Activated naive CD4-positive, alpha-beta T cell treated with anti-CD3 and anti-CD28 coated beads, Interleukin-2, amount 10 ng/mL, durations not matched to agents 7 days and 5 days (primary cell): Measurements from ENCODE around the gene EML4.

ENCODE experiments used
- CTCF ChIA-PET: fragments of 350-600 bp; sonication (Branson Sonifier 250); formaldehyde crosslinking; loops from one replicate; lab custom pipeline; 2021; ENCODE audit warnings: antibody characterized with exemption; lab: Charles Lee
- DNase-seq: peaks from one replicate; pipeline ENCODE4 v3.0.0-alpha.2; 2020
- H3K27ac Mint-ChIP-seq: one replicate; pipeline ENCODE4 v1.8.0; 2021; ENCODE audit warnings: mild to moderate bottlenecking, moderate library complexity, mixed read lengths
- H3K27me3 Mint-ChIP-seq: one replicate; pipeline ENCODE4 v1.8.0; 2021; ENCODE audit warnings: mild to moderate bottlenecking, mixed read lengths
- H3K36me3 Mint-ChIP-seq: one replicate; pipeline ENCODE4 v1.8.0; 2021; ENCODE audit warnings: mixed read lengths
- H3K4me1 Mint-ChIP-seq: one replicate; pipeline ENCODE4 v1.8.0; 2021; ENCODE audit warnings: mixed read lengths
- H3K4me3 Mint-ChIP-seq: one replicate; pipeline ENCODE4 v1.8.0; 2021; ENCODE audit warnings: mild to moderate bottlenecking, moderate library complexity, mixed read lengths
- H3K9me3 Mint-ChIP-seq: one replicate; pipeline ENCODE4 v1.8.0; 2021; ENCODE audit warnings: mixed read lengths

Gene EML4

DNA sequence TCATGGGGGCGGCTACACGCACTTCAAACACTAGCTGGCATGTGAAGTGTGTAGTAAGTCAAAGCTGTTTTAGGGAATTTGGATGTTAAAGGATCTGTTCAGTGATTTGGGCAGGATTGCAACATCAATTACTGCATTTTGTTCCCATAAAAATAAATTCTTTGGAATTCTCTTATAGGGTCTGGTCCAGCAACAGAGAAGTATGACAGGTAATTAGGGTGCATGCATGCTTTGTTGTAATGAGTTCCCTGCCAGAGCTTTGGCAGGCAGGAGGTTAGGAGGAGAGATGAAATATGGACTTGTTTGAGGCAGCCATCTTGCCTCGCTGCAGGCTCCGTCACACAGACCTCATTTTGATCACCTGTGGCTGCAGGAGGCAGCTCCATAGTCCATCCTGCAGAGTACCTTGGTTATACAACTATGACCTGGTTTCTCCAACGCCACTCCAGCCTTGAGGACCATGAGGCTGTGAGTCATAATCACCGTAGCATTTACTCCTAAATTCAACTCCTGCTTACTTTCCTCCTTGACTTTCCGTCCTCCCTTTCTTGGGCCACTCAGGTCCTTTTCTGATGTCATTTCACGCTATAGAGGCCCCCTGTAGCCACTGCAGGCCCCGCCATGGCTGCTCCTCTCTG lies 26.5 kb upstream of the EML4 start:
- H3K9me3 Mint-ChIP-seq, result no peaks in the 10 kb centered on the region
- no peak overlapping the region for H3K27ac Mint-ChIP-seq
- no peak for DNase-seq
- peaks cover 53% of the 10 kb centered on the region for H3K4me1 Mint-ChIP-seq
- no peak overlapping the region for H3K4me3 Mint-ChIP-seq
- CTCF ChIA-PET, result interaction anchor here (1.0 to 3.6 kb wide), 6 partner anchors 23 to 56 kb away, joined by 3 to 11 read pairs (median 4); no protein-coding TSS in a partner anchor
- no peaks in the 10 kb centered on the region for H3K27me3 Mint-ChIP-seq
- peaks cover 5% of the 10 kb centered on the region for H3K36me3 Mint-ChIP-seq

- CTCF ChIA-PET, result no interaction called here
- H3K9me3 Mint-ChIP-seq, result peaks cover 4% of the 10 kb centered on the region
Measured at GRCh38 chr2:42147641-42148274, 21.4 kb upstream of the EML4 start.

GRCh38 chr2:42150159-42150558 lies 19.0 kb upstream of the EML4 start:
- Mint-ChIP-seq H3K4me3 (no peak overlapping the region), H3K36me3 (peaks cover 10% of the 10 kb centered on the region), H3K9me3 (peaks cover 4% of the 10 kb centered on the region), H3K27me3 (no peaks in the 10 kb centered on the region), H3K27ac (no peak overlapping the region), H3K4me1 (peaks cover 2% of the 10 kb centered on the region)
- CTCF ChIA-PET, result interaction anchor here (0.6 to 1.2 kb wide), 2 partner anchors 17 to 59 kb away, joined by 3 read pairs; no protein-coding TSS in a partner anchor
- no peak for DNase-seq

More at GRCh38 chr2:42147641-42148274, 21.4 kb upstream of the EML4 start:
- DNase-seq, result no peak
- H3K4me1 Mint-ChIP-seq, result peaks cover 11% of the 10 kb centered on the region
- H3K27ac Mint-ChIP-seq, result no peak overlapping the region
- peaks cover 10% of the 10 kb centered on the region for H3K36me3 Mint-ChIP-seq
- no peaks in the 10 kb centered on the region for H3K27me3 Mint-ChIP-seq
- H3K4me3 Mint-ChIP-seq, result no peak overlapping the region

DNA sequence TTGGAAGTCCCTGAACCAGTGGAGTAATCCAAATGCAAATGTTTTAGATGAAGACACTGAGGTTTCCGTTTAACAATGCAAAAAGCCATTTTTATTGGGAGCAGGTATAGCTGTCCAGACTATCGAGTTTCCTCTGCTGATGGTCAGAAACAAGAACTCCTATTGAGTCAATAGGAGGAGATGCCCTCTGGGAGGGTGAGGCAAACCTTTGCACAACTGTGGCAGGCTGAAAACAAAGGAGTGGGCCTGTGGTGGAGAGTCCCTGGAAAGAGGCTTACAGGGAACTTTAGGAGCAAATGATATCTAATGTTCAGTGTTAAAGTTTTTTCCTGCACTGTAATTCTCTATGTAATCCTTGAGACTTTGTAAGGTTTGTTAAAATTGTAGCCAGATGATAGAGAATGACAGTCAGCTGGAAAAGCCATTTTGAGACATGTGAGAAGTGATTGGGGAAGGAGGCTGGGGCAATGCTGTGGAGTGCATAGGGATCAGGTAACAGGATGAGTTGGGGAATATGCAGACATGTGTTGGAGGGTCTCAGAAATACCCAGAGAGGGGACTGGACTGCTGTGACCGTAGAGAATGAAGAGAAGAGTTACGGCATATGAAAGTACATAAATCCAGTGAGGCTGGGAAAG lies 15.1 kb upstream of the EML4 start:
- Mint-ChIP-seq H3K27me3 (no peaks in the 10 kb centered on the region), H3K4me1 (no peaks in the 10 kb centered on the region), H3K4me3 (no peak overlapping the region), H3K36me3 (peaks cover 4% of the 10 kb centered on the region), H3K27ac (no peak overlapping the region), H3K9me3 (no peaks in the 10 kb centered on the region)
- no peak for DNase-seq
- CTCF ChIA-PET, result interaction anchor here (1.0 kb wide), 1 partner anchor 19 kb away, joined by 3 read pairs; no protein-coding TSS in a partner anchor

- peaks cover 4% of the 10 kb centered on the region for H3K27me3 Mint-ChIP-seq
- H3K36me3 Mint-ChIP-seq, result peaks cover 6% of the 10 kb centered on the region
- no peaks in the 10 kb centered on the region for H3K9me3 Mint-ChIP-seq
- no peak overlapping the region for H3K27ac Mint-ChIP-seq
- no peak overlapping the region for H3K4me3 Mint-ChIP-seq
- no peaks in the 10 kb centered on the region for H3K4me1 Mint-ChIP-seq
- DNase-seq, result no peak
- CTCF ChIA-PET, result interaction anchor here (1.2 to 1.3 kb wide), 2 partner anchors 15 to 42 kb away, joined by 3 to 4 read pairs; no protein-coding TSS in a partner anchor
Measured at GRCh38 chr2:42156721-42157120, 12.4 kb upstream of the EML4 start.

DNA sequence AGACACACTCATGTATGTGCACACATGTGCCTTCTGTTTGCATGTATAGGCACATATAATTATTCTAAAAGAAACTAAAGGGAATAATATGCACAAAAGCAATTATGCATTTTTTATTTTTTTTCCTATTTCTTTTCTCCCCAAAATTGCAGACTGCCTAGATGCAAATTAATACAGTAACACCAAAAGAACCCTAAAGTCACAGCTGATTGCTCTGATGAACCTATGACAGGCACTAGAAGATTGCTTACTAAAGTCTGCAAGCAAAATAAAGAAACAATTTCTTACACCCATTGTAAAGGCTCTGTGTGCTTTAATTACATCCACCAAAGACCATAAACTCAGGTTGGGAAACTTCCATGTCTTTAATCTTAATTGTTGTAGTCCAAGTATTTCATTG lies 7.7 kb upstream of the EML4 start:
- Mint-ChIP-seq H3K27ac (no peak overlapping the region), H3K36me3 (peaks cover 10% of the 10 kb centered on the region), H3K4me3 (no peak overlapping the region), H3K4me1 (no peaks in the 10 kb centered on the region), H3K9me3 (no peaks in the 10 kb centered on the region), H3K27me3 (peaks cover 22% of the 10 kb centered on the region)
- no peak for DNase-seq
- CTCF ChIA-PET, result interaction anchor here (0.7 kb wide), 1 partner anchor 226 kb away, joined by 3 read pairs; no protein-coding TSS in a partner anchor

DNA sequence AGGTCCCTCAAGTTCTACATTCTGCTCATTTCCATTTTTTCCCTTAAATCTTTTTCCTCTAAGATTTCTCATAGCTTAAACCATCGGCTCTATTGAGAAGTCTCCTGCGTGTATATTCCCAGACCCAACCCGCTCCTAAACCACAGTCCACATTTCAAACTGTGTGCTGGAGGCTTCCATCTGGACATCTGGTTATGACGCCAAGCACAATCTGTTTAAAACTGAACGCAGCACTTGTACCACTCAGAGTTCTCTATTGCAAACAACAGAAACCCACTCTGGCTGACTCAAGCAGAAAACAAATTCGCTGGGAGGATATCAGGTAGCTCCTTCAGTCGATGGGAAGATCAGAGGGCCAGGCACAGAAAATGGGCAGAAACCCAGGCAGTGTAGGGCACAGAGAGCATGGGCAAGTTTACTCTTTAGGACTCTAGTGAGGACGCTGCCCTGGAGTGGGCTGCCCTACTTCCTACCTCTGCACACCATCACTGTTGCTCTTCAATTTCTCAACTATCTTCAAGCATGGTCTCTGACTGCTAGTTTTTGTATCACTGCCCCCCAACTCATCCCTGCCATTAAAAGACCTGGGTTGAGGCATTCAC lies 5.6 kb upstream of the EML4 start:
- CTCF ChIA-PET, result interaction anchor here (1.1 kb wide), 1 partner anchor 8 kb away, joined by 3 read pairs; no protein-coding TSS in a partner anchor
- peaks cover 22% of the 10 kb centered on the region for H3K27me3 Mint-ChIP-seq
- no peak for DNase-seq
- H3K9me3 Mint-ChIP-seq, result no peaks in the 10 kb centered on the region
- no peak overlapping the region for H3K27ac Mint-ChIP-seq
- peaks cover 10% of the 10 kb centered on the region for H3K36me3 Mint-ChIP-seq
- H3K4me1 Mint-ChIP-seq, result peaks cover 3% of the 10 kb centered on the region
- H3K4me3 Mint-ChIP-seq, result no peak overlapping the region

GRCh38 chr2:42164046-42164445 lies 5.1 kb upstream of the EML4 start:
- peaks cover 10% of the 10 kb centered on the region for H3K36me3 Mint-ChIP-seq

DNA sequence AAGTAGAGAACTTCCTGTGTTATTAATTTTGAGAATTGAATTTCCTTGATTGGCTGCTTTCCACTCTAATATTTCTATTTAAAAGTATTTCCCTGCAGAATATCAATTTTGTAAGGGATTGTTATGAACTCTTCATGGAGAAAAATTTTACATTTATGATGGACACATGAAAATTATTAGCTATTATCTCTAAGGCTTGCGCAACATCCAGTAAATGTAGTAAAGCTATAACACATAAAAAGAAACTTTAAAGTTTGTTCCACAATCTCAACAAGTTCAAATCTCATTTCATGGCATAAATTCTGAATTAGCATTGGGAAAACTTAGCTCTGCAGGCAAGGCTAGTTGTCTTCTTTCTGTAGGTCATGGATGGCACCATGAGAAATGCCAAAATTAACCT lies 4.2 kb upstream of the EML4 start:
- no peak overlapping the region for H3K4me3 Mint-ChIP-seq
- H3K9me3 Mint-ChIP-seq, result no peaks in the 10 kb centered on the region
- H3K36me3 Mint-ChIP-seq, result peaks cover 6% of the 10 kb centered on the region
- CTCF ChIA-PET, result no interaction called here
- no peak for DNase-seq
- no peak overlapping the region for H3K27ac Mint-ChIP-seq
- H3K4me1 Mint-ChIP-seq, result peaks cover 8% of the 10 kb centered on the region
- peaks cover 22% of the 10 kb centered on the region for H3K27me3 Mint-ChIP-seq

More at GRCh38 chr2:42164046-42164445, 5.1 kb upstream of the EML4 start:
- Mint-ChIP-seq H3K27ac (no peak overlapping the region), H3K4me3 (no peak overlapping the region), H3K4me1 (peaks cover 8% of the 10 kb centered on the region), H3K27me3 (peaks cover 22% of the 10 kb centered on the region), H3K9me3 (no peaks in the 10 kb centered on the region)
- no peak for DNase-seq
- CTCF ChIA-PET, result interaction anchor here (1.1 kb wide), 1 partner anchor 9 kb away, joined by 3 read pairs; no protein-coding TSS in a partner anchor

DNA sequence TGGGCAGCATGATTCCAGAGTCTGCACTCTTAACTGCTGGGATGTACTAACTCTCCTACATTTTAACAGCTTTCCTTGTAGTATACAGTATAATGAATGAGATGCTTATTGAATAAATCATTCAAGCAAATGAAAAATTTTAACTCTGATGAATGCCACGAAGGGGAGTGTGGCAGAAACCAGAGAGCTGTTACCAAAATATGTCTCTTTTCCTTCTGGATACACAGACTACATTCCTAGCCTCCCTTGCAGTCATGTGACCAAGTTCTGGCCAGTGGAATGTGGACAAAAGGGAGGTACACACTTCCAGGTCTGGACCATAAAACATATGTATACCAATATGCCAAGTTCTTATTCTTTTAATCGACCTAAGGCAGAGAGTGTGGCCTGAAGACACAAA lies 1.7 kb upstream of the EML4 start:
- no peak overlapping the region for H3K27ac Mint-ChIP-seq
- H3K36me3 Mint-ChIP-seq, result peaks cover 9% of the 10 kb centered on the region
- H3K4me1 Mint-ChIP-seq, result peaks cover 10% of the 10 kb centered on the region
- CTCF ChIA-PET, result interaction anchor here (1.1 to 1.2 kb wide), 3 partner anchors 12 to 56 kb away, joined by 3 to 4 read pairs (median 3); no protein-coding TSS in a partner anchor
- no peak overlapping the region for H3K4me3 Mint-ChIP-seq
- no peaks in the 10 kb centered on the region for H3K9me3 Mint-ChIP-seq
- no peak for DNase-seq
- peaks cover 18% of the 10 kb centered on the region for H3K27me3 Mint-ChIP-seq

- peaks cover 21% of the 10 kb centered on the region for H3K4me1 Mint-ChIP-seq
- peak overlapping the region; percentile 4 for H3K27ac Mint-ChIP-seq
- peaks cover 7% of the 10 kb centered on the region for H3K36me3 Mint-ChIP-seq
- CTCF ChIA-PET, result no interaction called here
- peaks cover 8% of the 10 kb centered on the region for H3K27me3 Mint-ChIP-seq
- no peaks in the 10 kb centered on the region for H3K9me3 Mint-ChIP-seq
- DNase-seq, result no peak
- no peak overlapping the region for H3K4me3 Mint-ChIP-seq
Measured at GRCh38 chr2:42168459-42169099, 574 bp upstream of the EML4 start.

DNA sequence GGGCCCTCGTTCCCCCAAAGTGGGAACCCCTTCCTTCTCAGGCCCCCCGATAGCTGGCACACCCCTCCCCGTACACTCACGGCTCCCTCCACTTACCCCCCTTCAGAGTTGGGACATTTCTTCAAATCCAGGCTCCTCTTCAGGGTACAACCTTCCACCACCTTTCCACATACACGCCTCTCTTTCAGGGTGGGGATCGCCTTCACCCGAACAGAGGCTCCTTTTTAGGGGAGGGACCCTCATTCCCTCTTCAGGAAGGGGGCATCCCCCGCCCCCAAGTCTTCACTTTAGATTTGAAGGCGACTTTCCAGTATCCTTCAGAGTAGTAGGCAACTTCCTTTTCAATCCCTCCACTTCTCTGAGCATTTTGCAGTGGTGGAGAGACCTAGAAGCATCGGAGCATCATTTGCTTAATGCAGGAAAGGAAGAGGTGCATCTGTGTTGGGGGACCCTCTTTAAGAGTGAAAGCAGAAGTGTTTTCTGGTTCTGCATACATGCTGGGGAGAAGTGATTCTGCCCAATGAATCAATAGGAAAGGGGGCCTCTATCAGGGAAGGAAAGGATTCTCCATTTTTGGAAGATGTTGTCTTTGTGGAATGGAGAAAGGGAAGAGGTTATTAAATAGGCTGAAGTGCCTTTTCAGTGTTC lies 845 bp downstream of the EML4 start:
- no peak overlapping the region for H3K4me3 Mint-ChIP-seq
- CTCF ChIA-PET, result interaction anchor here (0.9 to 2.8 kb wide), 7 partner anchors 10 to 82 kb away, joined by 3 to 24 read pairs (median 5); no protein-coding TSS in a partner anchor
- peak; percentile 39 for DNase-seq
- H3K27ac Mint-ChIP-seq, result no peak overlapping the region
- peaks cover 8% of the 10 kb centered on the region for H3K36me3 Mint-ChIP-seq
- no peaks in the 10 kb centered on the region for H3K9me3 Mint-ChIP-seq
- peaks cover 27% of the 10 kb centered on the region for H3K4me1 Mint-ChIP-seq
- H3K27me3 Mint-ChIP-seq, result no peaks in the 10 kb centered on the region
